Measurements from ENCODE around the gene FAM98A. TPM values are rescaled to one million over a fixed set of nuclear protein-coding genes. Genes with fewer than 3 reads are reported as not detected.

Gene FAM98A
- total RNA-seq, 1 donor from 2014 or later = 106 TPM

- peaks cover 4% of the 10 kb centered on the region for H3K36me3 Mint-ChIP-seq (ENCODE audit: low read depth, unreplicated experiment)
- Histone ChIP-seq H2AFZ (ENCODE audit: low read depth, low read length) (no peak overlapping the region), H3K4me2 (ENCODE audit: low read length) (no peak overlapping the region), H3K27ac (ENCODE audit: low read depth, low read length) (no peak overlapping the region), H3K4me1 (ENCODE audit: insufficient read depth, low read length) (no peaks in the 10 kb centered on the region), H4K20me1 (ENCODE audit: insufficient read depth, low read length) (no peaks in the 10 kb centered on the region), H3K9me3 (ENCODE audit: insufficient read depth, low read depth, low read length) (no peaks in the 10 kb centered on the region), H3K9ac (ENCODE audit: low read length) (no peak overlapping the region), H3K4me3 (ENCODE audit: insufficient read depth, low read depth, low read length) (no peak overlapping the region), H3K36me3 (ENCODE audit: insufficient read depth, low read length) (no peaks in the 10 kb centered on the region), H3K79me2 (ENCODE audit: insufficient read depth, low read length) (no peaks in the 10 kb centered on the region), H3K27me3 (ENCODE audit: insufficient read depth, low read length) (no peaks in the 10 kb centered on the region)
- peaks cover 23% of the 10 kb centered on the region for H3K4me1 Mint-ChIP-seq (ENCODE audit: low read depth, unreplicated experiment)
- H3K4me3 Mint-ChIP-seq (ENCODE audit: unreplicated experiment) = no peak overlapping the region
- peak overlapping the region; percentile 22 for H3K27ac Mint-ChIP-seq (ENCODE audit: unreplicated experiment)
- FAIRE-seq (no peak), DNase-seq (ENCODE audit: low read depth) (peak; percentile 61)
- H3K9me3 Mint-ChIP-seq (ENCODE audit: unreplicated experiment) = no peaks in the 10 kb centered on the region
- no peaks in the 10 kb centered on the region for H3K27me3 Mint-ChIP-seq (ENCODE audit: low read depth, unreplicated experiment)
- no peak for TF ChIP-seq CTCF (IDR thresholded peaks at IDR 0.05; ENCODE audit: insufficient read depth, low read depth, low read length)
- no peak for TF ChIP-seq EZH2 (IDR thresholded peaks at IDR 0.05; ENCODE audit: insufficient read depth, low read length)
Observed at GRCh38 chr2:33552758-33553461, 46.2 kb downstream of the FAM98A start.

DNA sequence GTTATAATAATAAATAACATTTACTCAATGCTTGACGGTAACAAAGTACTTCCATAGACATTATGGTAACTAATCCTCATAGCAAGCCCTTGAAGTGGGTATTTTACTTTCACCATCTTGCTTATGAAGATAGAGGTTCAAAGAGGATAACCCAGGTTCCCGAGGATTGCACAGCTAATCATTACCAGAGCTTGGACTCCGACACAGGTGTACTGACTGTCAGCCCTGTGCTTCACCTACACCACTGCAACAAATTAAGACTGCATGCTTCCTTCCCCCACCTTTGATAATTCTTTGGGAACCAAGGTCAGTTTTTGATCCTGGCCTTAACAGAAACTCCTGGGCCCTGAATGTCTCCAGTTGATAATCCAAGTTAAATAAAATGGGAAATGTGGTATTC is 48.9 kb downstream of the FAM98A start:
- peaks cover 18% of the 10 kb centered on the region for H3K4me1 Mint-ChIP-seq (ENCODE audit: low read depth, unreplicated experiment)
- Histone ChIP-seq H3K27me3 (ENCODE audit: insufficient read depth, low read length) (no peaks in the 10 kb centered on the region), H3K4me3 (ENCODE audit: insufficient read depth, low read depth, low read length) (no peak overlapping the region), H4K20me1 (ENCODE audit: insufficient read depth, low read length) (no peaks in the 10 kb centered on the region), H3K4me2 (ENCODE audit: low read length) (no peak overlapping the region), H3K27ac (ENCODE audit: low read depth, low read length) (no peak overlapping the region), H3K79me2 (ENCODE audit: insufficient read depth, low read length) (no peaks in the 10 kb centered on the region), H3K9ac (ENCODE audit: low read length) (no peak overlapping the region), H3K9me3 (ENCODE audit: insufficient read depth, low read depth, low read length) (no peaks in the 10 kb centered on the region), H2AFZ (ENCODE audit: low read depth, low read length) (no peak overlapping the region), H3K36me3 (ENCODE audit: insufficient read depth, low read length) (no peaks in the 10 kb centered on the region), H3K4me1 (ENCODE audit: insufficient read depth, low read length) (no peaks in the 10 kb centered on the region)
- DNase-seq (ENCODE audit: low read depth) (no peak), FAIRE-seq (no peak)
- no peak overlapping the region for H3K4me3 Mint-ChIP-seq (ENCODE audit: unreplicated experiment)
- TF ChIP-seq CTCF (IDR thresholded peaks at IDR 0.05; ENCODE audit: insufficient read depth, low read depth, low read length) (no peak), EZH2 (IDR thresholded peaks at IDR 0.05; ENCODE audit: insufficient read depth, low read length) (no peak)
- H3K27me3 Mint-ChIP-seq (ENCODE audit: low read depth, unreplicated experiment) = peaks cover 4% of the 10 kb centered on the region
- no peaks in the 10 kb centered on the region for H3K9me3 Mint-ChIP-seq (ENCODE audit: unreplicated experiment)
- peaks cover 5% of the 10 kb centered on the region for H3K36me3 Mint-ChIP-seq (ENCODE audit: low read depth, unreplicated experiment)
- no peak overlapping the region for H3K27ac Mint-ChIP-seq (ENCODE audit: unreplicated experiment)

DNA sequence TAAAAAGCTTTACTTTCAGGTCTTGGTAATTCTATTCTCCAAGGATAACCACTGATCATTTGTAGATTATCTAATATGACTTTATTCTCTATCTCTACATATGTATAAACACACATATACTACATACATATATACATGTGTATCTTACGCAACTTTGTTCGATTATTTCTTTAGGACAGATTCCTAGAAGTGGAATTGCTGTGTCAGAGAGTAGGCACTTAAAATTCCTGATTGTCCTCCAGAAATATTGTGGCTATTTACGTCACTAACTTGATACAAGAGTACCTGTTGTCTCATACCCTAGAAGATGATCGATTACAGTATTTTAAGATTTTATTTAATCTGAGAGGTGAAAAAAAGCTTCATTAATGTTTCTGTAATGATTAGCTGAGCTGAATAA is 57.9 kb downstream of the FAM98A start:
- Histone ChIP-seq H4K20me1 (ENCODE audit: insufficient read depth, low read length) (no peaks in the 10 kb centered on the region), H3K27ac (ENCODE audit: low read depth, low read length) (no peak overlapping the region), H3K36me3 (ENCODE audit: insufficient read depth, low read length) (no peaks in the 10 kb centered on the region), H3K4me2 (ENCODE audit: low read length) (no peak overlapping the region), H3K79me2 (ENCODE audit: insufficient read depth, low read length) (no peaks in the 10 kb centered on the region), H2AFZ (ENCODE audit: low read depth, low read length) (no peak overlapping the region), H3K9ac (ENCODE audit: low read length) (no peak overlapping the region), H3K4me3 (ENCODE audit: insufficient read depth, low read depth, low read length) (no peak overlapping the region), H3K9me3 (ENCODE audit: insufficient read depth, low read depth, low read length) (no peaks in the 10 kb centered on the region), H3K27me3 (ENCODE audit: insufficient read depth, low read length) (no peaks in the 10 kb centered on the region), H3K4me1 (ENCODE audit: insufficient read depth, low read length) (no peaks in the 10 kb centered on the region)
- H3K4me3 Mint-ChIP-seq (ENCODE audit: unreplicated experiment) = no peak overlapping the region
- TF ChIP-seq CTCF (IDR thresholded peaks at IDR 0.05; ENCODE audit: insufficient read depth, low read depth, low read length) (no peak), EZH2 (IDR thresholded peaks at IDR 0.05; ENCODE audit: insufficient read depth, low read length) (no peak)
- DNase-seq (ENCODE audit: low read depth) (no peak), FAIRE-seq (peak; percentile 26)
- H3K36me3 Mint-ChIP-seq (ENCODE audit: low read depth, unreplicated experiment) = peaks cover 4% of the 10 kb centered on the region
- peaks cover 12% of the 10 kb centered on the region for H3K4me1 Mint-ChIP-seq (ENCODE audit: low read depth, unreplicated experiment)
- H3K27me3 Mint-ChIP-seq (ENCODE audit: low read depth, unreplicated experiment) = no peaks in the 10 kb centered on the region
- H3K27ac Mint-ChIP-seq (ENCODE audit: unreplicated experiment) = no peak overlapping the region
- no peaks in the 10 kb centered on the region for H3K9me3 Mint-ChIP-seq (ENCODE audit: unreplicated experiment)
